WTC11 (cell line): ENCODE results near the gene ANKRD53. TPM values are rescaled to one million over a fixed set of nuclear protein-coding genes. Genes with fewer than 3 reads are reported as not detected.

ENCODE experiments used
- ATAC-seq: fragments of 200-7000 bp; cut with Tn5 transposase; 2 replicates; pipeline ENCODE4 v1.10.0; 2021; ENCODE audit warnings: mild to moderate bottlenecking, moderate library complexity
- CTCF ChIA-PET: fragments of 300-600 bp; sonication (Branson Sonifier 250); formaldehyde crosslinking; loops from one replicate; lab custom pipeline; 2021; ENCODE audit warnings: antibody characterized with exemption; lab: Charles Lee
- POLR2A ChIA-PET: fragments of 350-600 bp; sonication (Branson Sonifier 250); formaldehyde crosslinking; loops from one replicate; lab custom pipeline; 2021; ENCODE audit warnings: antibody characterized with exemption; lab: Charles Lee
- DNase-seq: peaks from one replicate; pipeline ENCODE4 v3.0.0; 2021; ENCODE audit warnings: low spot score
- H3K27ac Mint-ChIP-seq: 2 replicates; pipeline ENCODE4 v1.8.0; 2021; ENCODE audit warnings: mixed read lengths
- H3K27me3 Mint-ChIP-seq: 2 replicates; pipeline ENCODE4 v1.8.0; 2021; ENCODE audit warnings: low read depth, mild to moderate bottlenecking, moderate library complexity, mixed read lengths
- H3K36me3 Mint-ChIP-seq: 2 replicates; pipeline ENCODE4 v1.8.0; 2021; ENCODE audit warnings: mixed read lengths
- H3K4me1 Mint-ChIP-seq: 2 replicates; pipeline ENCODE4 v1.8.0; 2022; ENCODE audit warnings: mixed read lengths
- H3K4me3 Mint-ChIP-seq: 2 replicates; pipeline ENCODE4 v1.8.0; 2021; ENCODE audit warnings: mild to moderate bottlenecking, moderate library complexity, mixed read lengths
- H3K9me3 Mint-ChIP-seq: 2 replicates; pipeline ENCODE4 v1.8.0; 2021; ENCODE audit warnings: mixed read lengths
- ARID4B ChIP-seq: sonication (generic); formaldehyde crosslinking; IDR thresholded peaks from 2 replicates; pipeline ENCODE4 v1.8.0; 2023; ENCODE audit warnings: missing genetic modification reagents, mild to moderate bottlenecking, borderline replicate concordance
- CREM ChIP-seq: sonication (generic); formaldehyde crosslinking; IDR thresholded peaks from 2 replicates; pipeline ENCODE4 v1.8.1; 2022; ENCODE audit warnings: mild to moderate bottlenecking, missing genetic modification reagents, moderate library complexity
- ETV6 ChIP-seq: sonication (generic); formaldehyde crosslinking; IDR thresholded peaks from 2 replicates; pipeline ENCODE4 v1.8.1; 2022; ENCODE audit warnings: mild to moderate bottlenecking, missing genetic modification reagents
- FOXJ3 ChIP-seq: sonication (generic); formaldehyde crosslinking; IDR thresholded peaks from 2 replicates; pipeline ENCODE4 v1.9.0; 2021; ENCODE audit warnings: missing genetic modification reagents, mild to moderate bottlenecking, borderline replicate concordance
- JUN ChIP-seq: sonication (generic); formaldehyde crosslinking; IDR thresholded peaks from 2 replicates; pipeline ENCODE4 v1.8.0; 2023; ENCODE audit warnings: mild to moderate bottlenecking, missing genetic modification reagents
- NFE2L1 ChIP-seq: sonication (generic); formaldehyde crosslinking; IDR thresholded peaks from 2 replicates; pipeline ENCODE4 v1.8.1; 2023; ENCODE audit warnings: missing genetic modification reagents
- NFYB ChIP-seq: sonication (generic); formaldehyde crosslinking; conservative IDR thresholded peaks from 2 replicates; pipeline ENCODE4 v1.8.0; 2022; ENCODE audit warnings: low read depth, missing genetic modification reagents
- NR3C1 ChIP-seq: sonication (generic); formaldehyde crosslinking; conservative IDR thresholded peaks from 2 replicates; pipeline ENCODE4 v1.8.1; 2023; ENCODE audit warnings: low read depth, mild to moderate bottlenecking, missing genetic modification reagents
- PRDM15 ChIP-seq: sonication (generic); formaldehyde crosslinking; IDR thresholded peaks from 2 replicates; pipeline ENCODE4 v1.8.0; 2022; ENCODE audit warnings: missing genetic modification reagents
- SP1 ChIP-seq: sonication (generic); formaldehyde crosslinking; conservative IDR thresholded peaks from 2 replicates; pipeline ENCODE4 v1.8.1; 2022; ENCODE audit warnings: missing genetic modification reagents
- TEAD4 ChIP-seq: sonication (generic); formaldehyde crosslinking; IDR thresholded peaks from 2 replicates; pipeline ENCODE4 v1.8.0; 2022; ENCODE audit warnings: mild to moderate bottlenecking, missing genetic modification reagents
- USF1 ChIP-seq: sonication (generic); formaldehyde crosslinking; IDR thresholded peaks from 2 replicates; pipeline ENCODE4 v1.8.0; 2022; ENCODE audit warnings: mild to moderate bottlenecking, missing genetic modification reagents
- ZBTB43 ChIP-seq: sonication (generic); formaldehyde crosslinking; IDR thresholded peaks from 2 replicates; pipeline ENCODE4 v1.8.1; 2023; ENCODE audit warnings: mild to moderate bottlenecking, missing genetic modification reagents
- ZNF219 ChIP-seq: sonication (generic); formaldehyde crosslinking; IDR thresholded peaks from 2 replicates; pipeline ENCODE4 v1.8.0; 2023; ENCODE audit warnings: missing genetic modification reagents, mild to moderate bottlenecking, borderline replicate concordance
- ZNF416 ChIP-seq: fragments of 250-450 bp; sonication (Bioruptor Pico); IDR thresholded peaks from 2 replicates; pipeline ENCODE4 v1.9.0; 2021; ENCODE audit warnings: mild to moderate bottlenecking, inconsistent platforms
- total RNA-seq: library from RNA; stranded (reverse); gene quantifications from 3 replicates; pipeline ENCODE4 v1.2.3, GENCODE V29; 2021

ANKRD53 gene
- total RNA-seq, 1 experiment from 2014 or later, result 0.81 TPM

GRCh38 chr2:70937866-70938585 lies 40.4 kb upstream of the ANKRD53 start:
- DNase-seq (no peak), ATAC-seq (no peak)
- H3K27me3 Mint-ChIP-seq, result peaks cover 72% of the 10 kb centered on the region

More at GRCh38 chr2:70937866-70938585, 40.4 kb upstream of the ANKRD53 start:
- no peak overlapping the region for H3K27ac Mint-ChIP-seq
- POLR2A ChIA-PET, result interaction anchor here (0.9 kb wide), 1 partner anchor 25 kb away, joined by 3 read pairs; no protein-coding TSS in a partner anchor
- H3K4me1 Mint-ChIP-seq, result peaks cover 28% of the 10 kb centered on the region
- TF ChIP-seq ETV6, result no peak
- no peak for TF ChIP-seq TEAD4 (CRISPR knock-in tag)
- no peak for TF ChIP-seq ZNF219 (CRISPR knock-in tag)
- TF ChIP-seq SP1 (CRISPR knock-in tag), result no peak
- TF ChIP-seq USF1 (CRISPR knock-in tag), result no peak
- no peak for TF ChIP-seq JUN (CRISPR knock-in tag)
- TF ChIP-seq NR3C1 (CRISPR knock-in tag), result no peak
- no peak for TF ChIP-seq NFYB (CRISPR knock-in tag)
- TF ChIP-seq PRDM15 (CRISPR knock-in tag), result no peak
- no peak for TF ChIP-seq CREM (CRISPR knock-in tag)
- TF ChIP-seq ZNF416, result no peak
- no peak for TF ChIP-seq NFE2L1 (CRISPR knock-in tag)
- no peak for TF ChIP-seq FOXJ3 (CRISPR knock-in tag)
- TF ChIP-seq ZBTB43 (CRISPR knock-in tag), result no peak
- no peak for TF ChIP-seq ARID4B (CRISPR knock-in tag)
- CTCF ChIA-PET, result interaction anchor here (0.6 to 6.6 kb wide), 13 partner anchors 10 to 170 kb away, joined by 3 to 91 read pairs (median 7); partner anchors contain the start of genes ADD2 and FIGLA
- H3K36me3 Mint-ChIP-seq, result no peaks in the 10 kb centered on the region
- peak overlapping the region; percentile 58 for H3K4me3 Mint-ChIP-seq
- H3K9me3 Mint-ChIP-seq, result no peaks in the 10 kb centered on the region
